SK-N-SH (cell line): ENCODE data around the gene MEIS2. TPM values are rescaled to one million over a fixed set of nuclear protein-coding genes. Genes with fewer than 3 reads are reported as not detected.

Source experiments
- ELF1 ChIP-seq: IDR thresholded peaks from 2 replicates; pipeline ENCODE4 v1.4.0; 2012
- EP300 ChIP-seq, 2 experiments: IDR thresholded peaks; 2 replicates each; pipeline versions ENCODE4 v1.4.0 to v1.6.1; 2012; ENCODE audit warnings: borderline replicate concordance in 1 of 2, low read depth in 1 of 2, low read length in 1 of 2
- EZH2phosphoT487 ChIP-seq: fragments of 200-600 bp; sonication (generic); IDR thresholded peaks from 2 replicates; pipeline ENCODE4 v1.6.1; 2017; ENCODE audit warnings: low read depth, mixed run types, mild to moderate bottlenecking, antibody characterized with exemption, moderate library complexity, borderline replicate concordance
- FOXJ3 ChIP-seq: sonication (generic); formaldehyde crosslinking; IDR thresholded peaks from 2 replicates; pipeline ENCODE4 v1.5.1; 2020; ENCODE audit warnings: mild to moderate bottlenecking, missing genetic modification reagents
- GABPA ChIP-seq: IDR thresholded peaks from 2 replicates; pipeline ENCODE4 v1.4.0; 2012; ENCODE audit warnings: low read depth, mild to moderate bottlenecking
- MAX ChIP-seq: IDR thresholded peaks from 2 replicates; pipeline ENCODE4 v1.4.0; 2012; ENCODE audit warnings: low read depth
- MXI1 ChIP-seq: IDR thresholded peaks from 2 replicates; pipeline ENCODE4 v1.6.1; 2012; ENCODE audit warnings: mild to moderate bottlenecking, low read depth, low read length, improper control_type of control experiment
- NFIC ChIP-seq: IDR thresholded peaks from 2 replicates; pipeline ENCODE4 v1.4.0; 2012; ENCODE audit warnings: borderline replicate concordance
- POLR2AphosphoS5 ChIP-seq: IDR thresholded peaks from 2 replicates; pipeline ENCODE4 v1.6.1; 2012; ENCODE audit warnings: low read depth, low read length
- RAD21 ChIP-seq: IDR thresholded peaks from 2 replicates; pipeline ENCODE4 v1.6.1; 2012; ENCODE audit warnings: mild to moderate bottlenecking, low read length
- RCOR1 ChIP-seq: fragments of 150-350 bp; IDR thresholded peaks from 2 replicates; pipeline ENCODE4 v1.6.1; 2017; ENCODE audit warnings: antibody characterized with exemption, low read length
- RFX5 ChIP-seq: IDR thresholded peaks from 2 replicates; pipeline ENCODE4 v1.6.1; 2012; ENCODE audit warnings: mild to moderate bottlenecking, improper control_type of control experiment, low read length
- SIN3A ChIP-seq: IDR thresholded peaks from 2 replicates; pipeline ENCODE4 v1.6.1; 2012; ENCODE audit warnings: low read depth, mild to moderate bottlenecking, low read length, moderate library complexity, borderline replicate concordance
- TCF12 ChIP-seq: IDR thresholded peaks from 2 replicates; pipeline ENCODE4 v1.4.0; 2012
- USF1 ChIP-seq: IDR thresholded peaks from 2 replicates; pipeline ENCODE4 v1.4.0; 2012; ENCODE audit warnings: low read depth, borderline replicate concordance
- YY1 ChIP-seq: IDR thresholded peaks from 2 replicates; pipeline ENCODE4 v1.4.0; 2012; ENCODE audit warnings: low read depth, mild to moderate bottlenecking
- ZBTB33 ChIP-seq: IDR thresholded peaks from 2 replicates; pipeline ENCODE4 v1.4.0; 2012; ENCODE audit warnings: low read depth, borderline replicate concordance
- polyA plus RNA-seq, 3 experiments: library from polyadenylated mRNA; depleted of rRNA; stranded (reverse); fragments of >200 nt; gene quantifications; 2 replicates each; pipeline ENCODE4 v1.2.3, GENCODE V29; 2012
- TF ChIP-seq, protein P1 (sequence below): fragments of 200-600 bp; sonication (generic); IDR thresholded peaks from 2 replicates; pipeline ENCODE4 v1.6.1; 2017; ENCODE audit warnings: antibody characterized with exemption, mild to moderate bottlenecking, moderate library complexity

Gene MEIS2
- polyA plus RNA-seq, 1 of the 3 experiments (the other 2 are of a cell fraction) = 146 TPM

DNA sequence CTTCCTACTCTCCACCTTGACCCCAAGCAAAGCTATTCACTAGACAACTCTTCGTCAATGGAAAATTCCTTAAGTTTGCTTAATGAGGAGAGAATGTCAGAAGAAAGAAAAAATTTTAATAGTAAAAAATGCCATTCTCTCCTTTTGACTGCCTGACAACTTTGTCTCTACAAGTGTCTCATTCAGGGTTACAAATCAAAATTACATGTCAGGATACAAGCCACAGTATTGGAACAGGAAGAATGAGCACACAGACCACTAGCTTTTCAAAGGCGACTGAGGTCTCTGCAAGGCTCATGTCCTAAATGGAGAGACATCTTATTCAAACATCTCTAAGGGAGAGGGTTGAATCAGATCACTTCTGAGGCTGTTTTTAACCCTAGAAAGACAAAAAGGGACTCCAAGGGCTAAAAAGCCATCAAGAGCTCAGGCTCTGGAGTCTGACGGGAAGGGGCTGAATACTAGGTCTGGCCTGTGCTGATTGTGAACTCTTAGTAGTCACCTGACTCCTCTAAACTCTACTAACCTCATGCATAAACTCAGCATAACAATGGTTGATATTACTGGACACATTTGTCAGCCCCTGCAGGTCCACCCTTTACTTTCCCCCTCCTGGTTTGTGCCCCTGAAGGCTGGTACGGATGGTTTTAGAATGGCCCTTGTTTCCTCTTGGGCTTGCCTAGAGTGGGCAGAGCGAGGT, 12.8 kb upstream of the MEIS2 start (continued):
- TF ChIP-seq USF1 (no peak), POLR2AphosphoS5 (peak; percentile 48; the same call in 1 of the 2 replicates), MAX (no peak), SIN3A (no peak), FOXJ3 (CRISPR knock-in tag) (no peak), MXI1 (no peak), GABPA (no peak), EZH2phosphoT487 (no peak), RFX5 (no peak), ELF1 (no peak), RCOR1 (no peak), ZBTB33 (no peak), YY1 (no peak), TCF12 (peak; percentile 55; the same call in 1 of the 2 replicates), RAD21 (no peak), EP300 (IDR thresholded peaks at IDR 0.05; ENCODE audit: borderline replicate concordance in 1 of 2, low read depth in 1 of 2, low read length in 1 of 2) (peak in 1 of 2 experiments; percentile 20; a peak in 1 of 4 replicates), NFIC (no peak)
- TF ChIP-seq, protein P1, sequence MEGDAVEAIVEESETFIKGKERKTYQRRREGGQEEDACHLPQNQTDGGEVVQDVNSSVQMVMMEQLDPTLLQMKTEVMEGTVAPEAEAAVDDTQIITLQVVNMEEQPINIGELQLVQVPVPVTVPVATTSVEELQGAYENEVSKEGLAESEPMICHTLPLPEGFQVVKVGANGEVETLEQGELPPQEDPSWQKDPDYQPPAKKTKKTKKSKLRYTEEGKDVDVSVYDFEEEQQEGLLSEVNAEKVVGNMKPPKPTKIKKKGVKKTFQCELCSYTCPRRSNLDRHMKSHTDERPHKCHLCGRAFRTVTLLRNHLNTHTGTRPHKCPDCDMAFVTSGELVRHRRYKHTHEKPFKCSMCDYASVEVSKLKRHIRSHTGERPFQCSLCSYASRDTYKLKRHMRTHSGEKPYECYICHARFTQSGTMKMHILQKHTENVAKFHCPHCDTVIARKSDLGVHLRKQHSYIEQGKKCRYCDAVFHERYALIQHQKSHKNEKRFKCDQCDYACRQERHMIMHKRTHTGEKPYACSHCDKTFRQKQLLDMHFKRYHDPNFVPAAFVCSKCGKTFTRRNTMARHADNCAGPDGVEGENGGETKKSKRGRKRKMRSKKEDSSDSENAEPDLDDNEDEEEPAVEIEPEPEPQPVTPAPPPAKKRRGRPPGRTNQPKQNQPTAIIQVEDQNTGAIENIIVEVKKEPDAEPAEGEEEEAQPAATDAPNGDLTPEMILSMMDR = no peak
